ENCODE data around the gene TSPO. TPM values are rescaled to one million over a fixed set of nuclear protein-coding genes. Genes with fewer than 3 reads are reported as not detected.

The TSPO gene
- total and polyA plus RNA-seq, 9 of the 15 experiments (the other 6 are each of a cell fraction or from before 2014, with no cell fraction given), result 4.9 to 126 (median 25.3) TPM

DNA sequence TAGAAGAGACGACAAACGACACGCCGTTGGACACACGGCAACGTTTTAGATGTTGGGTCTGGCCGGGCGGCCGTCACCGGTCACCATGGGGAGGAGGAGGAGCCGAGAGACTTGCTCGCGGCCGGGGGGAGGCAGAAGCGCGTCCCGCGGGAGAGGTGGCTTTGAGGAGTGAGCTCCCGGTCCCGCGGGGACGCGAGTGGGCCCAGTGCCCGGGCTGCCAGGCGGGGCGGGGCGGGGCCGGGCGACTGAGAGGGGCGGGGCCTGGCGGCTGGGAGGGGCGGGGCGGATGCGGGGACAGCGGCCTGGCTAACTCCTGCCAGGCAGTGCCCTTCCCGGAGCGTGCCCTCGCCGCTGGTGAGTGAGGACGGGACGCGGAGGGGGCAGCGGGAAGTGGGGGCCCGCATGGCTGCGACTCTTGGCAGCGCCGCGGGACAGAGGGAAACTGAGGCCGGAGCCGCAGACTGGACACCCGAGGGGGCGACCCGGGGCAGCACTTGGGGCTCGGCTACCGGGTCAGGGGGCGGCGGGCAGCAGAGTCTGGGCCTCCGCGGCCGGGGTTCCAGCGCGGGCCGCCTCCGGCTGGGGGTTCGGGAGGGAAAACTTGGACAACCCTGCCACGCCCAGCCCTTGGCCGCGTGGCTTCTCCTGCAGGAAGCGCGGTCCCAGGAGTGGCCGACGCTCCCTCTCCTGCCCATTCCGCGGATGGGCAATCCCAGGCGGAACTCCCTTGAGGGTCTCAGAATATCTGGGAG, at the start of gene TSPO (continued):
- TF ChIP-seq, protein P1, sequence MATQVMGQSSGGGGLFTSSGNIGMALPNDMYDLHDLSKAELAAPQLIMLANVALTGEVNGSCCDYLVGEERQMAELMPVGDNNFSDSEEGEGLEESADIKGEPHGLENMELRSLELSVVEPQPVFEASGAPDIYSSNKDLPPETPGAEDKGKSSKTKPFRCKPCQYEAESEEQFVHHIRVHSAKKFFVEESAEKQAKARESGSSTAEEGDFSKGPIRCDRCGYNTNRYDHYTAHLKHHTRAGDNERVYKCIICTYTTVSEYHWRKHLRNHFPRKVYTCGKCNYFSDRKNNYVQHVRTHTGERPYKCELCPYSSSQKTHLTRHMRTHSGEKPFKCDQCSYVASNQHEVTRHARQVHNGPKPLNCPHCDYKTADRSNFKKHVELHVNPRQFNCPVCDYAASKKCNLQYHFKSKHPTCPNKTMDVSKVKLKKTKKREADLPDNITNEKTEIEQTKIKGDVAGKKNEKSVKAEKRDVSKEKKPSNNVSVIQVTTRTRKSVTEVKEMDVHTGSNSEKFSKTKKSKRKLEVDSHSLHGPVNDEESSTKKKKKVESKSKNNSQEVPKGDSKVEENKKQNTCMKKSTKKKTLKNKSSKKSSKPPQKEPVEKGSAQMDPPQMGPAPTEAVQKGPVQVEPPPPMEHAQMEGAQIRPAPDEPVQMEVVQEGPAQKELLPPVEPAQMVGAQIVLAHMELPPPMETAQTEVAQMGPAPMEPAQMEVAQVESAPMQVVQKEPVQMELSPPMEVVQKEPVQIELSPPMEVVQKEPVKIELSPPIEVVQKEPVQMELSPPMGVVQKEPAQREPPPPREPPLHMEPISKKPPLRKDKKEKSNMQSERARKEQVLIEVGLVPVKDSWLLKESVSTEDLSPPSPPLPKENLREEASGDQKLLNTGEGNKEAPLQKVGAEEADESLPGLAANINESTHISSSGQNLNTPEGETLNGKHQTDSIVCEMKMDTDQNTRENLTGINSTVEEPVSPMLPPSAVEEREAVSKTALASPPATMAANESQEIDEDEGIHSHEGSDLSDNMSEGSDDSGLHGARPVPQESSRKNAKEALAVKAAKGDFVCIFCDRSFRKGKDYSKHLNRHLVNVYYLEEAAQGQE (IDR thresholded peaks at IDR 0.05; ENCODE audit: borderline replicate concordance), result no peak
- TF ChIP-seq, protein P1 (CRISPR knock-in tag; IDR thresholded peaks at IDR 0.05; ENCODE audit: low read depth), result no peak
- TF ChIP-seq ZNF133 (CRISPR knock-in tag; IDR thresholded peaks at IDR 0.05), result no peak
- TF ChIP-seq ZNF584 (CRISPR knock-in tag; IDR thresholded peaks at IDR 0.05; ENCODE audit: low read depth), result no peak
- TF ChIP-seq, protein P2, sequence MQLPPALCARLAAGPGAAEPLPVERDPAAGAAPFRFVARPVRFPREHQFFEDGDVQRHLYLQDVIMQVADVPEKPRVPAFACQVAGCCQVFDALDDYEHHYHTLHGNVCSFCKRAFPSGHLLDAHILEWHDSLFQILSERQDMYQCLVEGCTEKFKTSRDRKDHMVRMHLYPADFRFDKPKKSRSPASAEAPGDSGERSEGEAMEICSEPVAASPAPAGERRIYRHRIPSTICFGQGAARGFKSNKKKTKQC (CRISPR knock-in tag; IDR thresholded peaks at IDR 0.05), result 0 out of 2 replicates have a peak, but pooled peaks have one; percentile 72
- TF ChIP-seq, protein P3, sequence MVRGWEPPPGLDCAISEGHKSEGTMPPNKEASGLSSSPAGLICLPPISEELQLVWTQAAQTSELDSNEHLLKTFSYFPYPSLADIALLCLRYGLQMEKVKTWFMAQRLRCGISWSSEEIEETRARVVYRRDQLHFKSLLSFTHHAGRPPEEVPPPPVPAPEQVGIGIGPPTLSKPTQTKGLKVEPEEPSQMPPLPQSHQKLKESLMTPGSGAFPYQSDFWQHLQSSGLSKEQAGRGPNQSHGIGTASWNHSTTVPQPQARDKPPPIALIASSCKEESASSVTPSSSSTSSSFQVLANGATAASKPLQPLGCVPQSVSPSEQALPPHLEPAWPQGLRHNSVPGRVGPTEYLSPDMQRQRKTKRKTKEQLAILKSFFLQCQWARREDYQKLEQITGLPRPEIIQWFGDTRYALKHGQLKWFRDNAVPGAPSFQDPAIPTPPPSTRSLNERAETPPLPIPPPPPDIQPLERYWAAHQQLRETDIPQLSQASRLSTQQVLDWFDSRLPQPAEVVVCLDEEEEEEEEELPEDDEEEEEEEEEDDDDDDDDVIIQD (CRISPR knock-in tag; IDR thresholded peaks at IDR 0.05), result no peak
- TF ChIP-seq MAFK (IDR thresholded peaks at IDR 0.05; ENCODE audit: low read length), result no peak
- peak; percentile 28; the same call in 1 of the 2 replicates for TF ChIP-seq GABPA (tag; conservative IDR thresholded peaks at IDR 0.05; ENCODE audit: low read depth)
- TF ChIP-seq HNRNPUL1 (IDR thresholded peaks at IDR 0.05; ENCODE audit: low read length), result no peak
- TF ChIP-seq ZNF699 (CRISPR knock-in tag; IDR thresholded peaks at IDR 0.05; ENCODE audit: insufficient replicate concordance), result no peak
- TF ChIP-seq, protein P4, sequence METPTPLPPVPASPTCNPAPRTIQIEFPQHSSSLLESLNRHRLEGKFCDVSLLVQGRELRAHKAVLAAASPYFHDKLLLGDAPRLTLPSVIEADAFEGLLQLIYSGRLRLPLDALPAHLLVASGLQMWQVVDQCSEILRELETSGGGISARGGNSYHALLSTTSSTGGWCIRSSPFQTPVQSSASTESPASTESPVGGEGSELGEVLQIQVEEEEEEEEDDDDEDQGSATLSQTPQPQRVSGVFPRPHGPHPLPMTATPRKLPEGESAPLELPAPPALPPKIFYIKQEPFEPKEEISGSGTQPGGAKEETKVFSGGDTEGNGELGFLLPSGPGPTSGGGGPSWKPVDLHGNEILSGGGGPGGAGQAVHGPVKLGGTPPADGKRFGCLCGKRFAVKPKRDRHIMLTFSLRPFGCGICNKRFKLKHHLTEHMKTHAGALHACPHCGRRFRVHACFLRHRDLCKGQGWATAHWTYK (CRISPR knock-in tag; IDR thresholded peaks at IDR 0.05), result no peak
- no peak for TF ChIP-seq BDP1 (IDR thresholded peaks at IDR 0.05; ENCODE audit: insufficient read depth, insufficient read length)
- TF ChIP-seq ZNF232 (CRISPR knock-in tag; IDR thresholded peaks at IDR 0.05), result no peak
- TF ChIP-seq, protein P5, sequence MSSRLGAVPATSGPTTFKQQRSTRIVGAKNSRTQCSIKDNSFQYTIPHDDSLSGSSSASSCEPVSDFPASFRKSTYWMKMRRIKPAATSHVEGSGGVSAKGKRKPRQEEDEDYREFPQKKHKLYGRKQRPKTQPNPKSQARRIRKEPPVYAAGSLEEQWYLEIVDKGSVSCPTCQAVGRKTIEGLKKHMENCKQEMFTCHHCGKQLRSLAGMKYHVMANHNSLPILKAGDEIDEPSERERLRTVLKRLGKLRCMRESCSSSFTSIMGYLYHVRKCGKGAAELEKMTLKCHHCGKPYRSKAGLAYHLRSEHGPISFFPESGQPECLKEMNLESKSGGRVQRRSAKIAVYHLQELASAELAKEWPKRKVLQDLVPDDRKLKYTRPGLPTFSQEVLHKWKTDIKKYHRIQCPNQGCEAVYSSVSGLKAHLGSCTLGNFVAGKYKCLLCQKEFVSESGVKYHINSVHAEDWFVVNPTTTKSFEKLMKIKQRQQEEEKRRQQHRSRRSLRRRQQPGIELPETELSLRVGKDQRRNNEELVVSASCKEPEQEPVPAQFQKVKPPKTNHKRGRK (tag; IDR thresholded peaks at IDR 0.05), result no peak
